GM18511 (cell line): ENCODE measurements around the gene SLC43A2.
"Not testable (repeated sequence)": the region's sequence is repeated elsewhere in the genome, so short reads cannot be mapped to it uniquely, and the experiment has no call there.

Experiments used
- ATAC-seq: cut with Tn5 transposase; IDR thresholded peaks from one replicate; pipeline ENCODE4 v1.9.1; 2021; ENCODE audit warnings: mild to moderate bottlenecking, moderate library complexity; ENCODE audit not compliant: unreplicated experiment

SLC43A2 gene

GRCh38 chr17:1565877-1566276, 62.8 kb downstream of the SLC43A2 start:
- no peak for ATAC-seq

GRCh38 chr17:1563786-1564613, 64.6 kb downstream of the SLC43A2 start:
- no peak for ATAC-seq

GRCh38 chr17:1563471-1563785, 65.2 kb downstream of the SLC43A2 start:
- not testable (repeated sequence) for ATAC-seq

GRCh38 chr17:1562176-1562643, 66.4 kb downstream of the SLC43A2 start:
- peak; percentile 44 for ATAC-seq

- peak; percentile 19 for ATAC-seq
These were observed 67.0 kb downstream of the SLC43A2 start for GRCh38 chr17:1561420-1562175.

- ATAC-seq = no peak
These were observed 67.7 kb downstream of the SLC43A2 start for GRCh38 chr17:1560858-1561355.

- no peak for ATAC-seq
These were observed 68.4 kb downstream of the SLC43A2 start for GRCh38 chr17:1560101-1560857.

- ATAC-seq = no peak
These were observed 69.3 kb downstream of the SLC43A2 start for GRCh38 chr17:1559047-1560043.

- no peak for ATAC-seq
These were observed 70.2 kb downstream of the SLC43A2 start for GRCh38 chr17:1558401-1558800.

- no peak for ATAC-seq
These were observed 71.1 kb downstream of the SLC43A2 start for GRCh38 chr17:1557355-1558095.

GRCh38 chr17:1555651-1556471, 72.8 kb downstream of the SLC43A2 start:
- ATAC-seq = no peak

- no peak for ATAC-seq
These were observed 73.7 kb downstream of the SLC43A2 start for GRCh38 chr17:1554751-1555540.

GRCh38 chr17:1553354-1554266, 75.0 kb downstream of the SLC43A2 start:
- ATAC-seq = no peak

- ATAC-seq = no peak
These were observed 75.7 kb downstream of the SLC43A2 start for GRCh38 chr17:1552932-1553331.

- no peak for ATAC-seq
These were observed 76.9 kb downstream of the SLC43A2 start for GRCh38 chr17:1551741-1552140.

- ATAC-seq = no peak
These were observed 80.6 kb downstream of the SLC43A2 start for GRCh38 chr17:1548032-1548431.
